ENCODE measurements around the gene PUSL1. TPM values are rescaled to one million over a fixed set of nuclear protein-coding genes. Genes with fewer than 3 reads are reported as not detected.

PUSL1 gene
- total RNA-seq, 1 experiment from 2014 or later: 31.3 TPM

- Histone ChIP-seq H3K36me3 (ENCODE audit: insufficient read depth, low read length, poor library complexity, severe bottlenecking) (peaks cover 27% of the 10 kb centered on the region), H3K4me3 (ENCODE audit: low read depth, low read length, poor library complexity, severe bottlenecking) (peak overlapping the region; percentile 88), H3K4me1 (ENCODE audit: insufficient read depth, low read length, poor library complexity, severe bottlenecking) (peaks cover 31% of the 10 kb centered on the region), H3K27ac (ENCODE audit: low read depth, low read length, poor library complexity, severe bottlenecking) (peak overlapping the region; percentile 96), H3K9me3 (ENCODE audit: low read depth, low read length, poor library complexity, severe bottlenecking) (no peaks in the 10 kb centered on the region), H3K27me3 (replicated peaks; ENCODE audit: insufficient read depth, low read depth, low read length, poor library complexity) (no peaks in the 10 kb centered on the region)
- POLR2A ChIA-PET (ENCODE audit: low non-redundant PET): interaction anchor here (0.5 kb wide), 1 partner anchor 361 kb away, joined by 8 read pairs; no protein-coding TSS in a partner anchor
- peak; percentile 37 for DNase-seq (ENCODE audit: low spot score)
- CTCF ChIA-PET: no interaction called here
- TF ChIP-seq CTCF (conservative IDR thresholded peaks at IDR 0.05; ENCODE audit: low read depth, low read length): no peak
- no peak for TF ChIP-seq EZH2 (IDR thresholded peaks at IDR 0.05; ENCODE audit: borderline replicate concordance, low read depth, low read length, poor library complexity, severe bottlenecking)
- intact Hi-C loops (cut with micrococcal nuclease; ENCODE audit: unreplicated experiment): loop anchor here (5.0 to 10.0 kb wide), 2 partner anchors 187 to 285 kb away; partner anchors contain the start of gene AGRN
- BruUV-seq (replicated peaks): no TSS peak
These were observed 1.1 kb downstream of the PUSL1 start for GRCh38 chr1:1309251-1310108.

GRCh38 chr1:1310109-1310385, 1.6 kb downstream of the PUSL1 start:
- POLR2A ChIA-PET (ENCODE audit: low non-redundant PET): no interaction called here
- no peak for DNase-seq (ENCODE audit: low spot score)
- H3K4me1 ChIP-seq (ENCODE audit: insufficient read depth, low read length, poor library complexity, severe bottlenecking): peaks cover 26% of the 10 kb centered on the region
- H3K9me3 ChIP-seq (ENCODE audit: low read depth, low read length, poor library complexity, severe bottlenecking): no peaks in the 10 kb centered on the region
- peaks cover 33% of the 10 kb centered on the region for H3K36me3 ChIP-seq (ENCODE audit: insufficient read depth, low read length, poor library complexity, severe bottlenecking)
- BruUV-seq (replicated peaks): no TSS peak
- CTCF ChIA-PET: no interaction called here
- peak overlapping the region; percentile 88 for H3K4me3 ChIP-seq (ENCODE audit: low read depth, low read length, poor library complexity, severe bottlenecking)
- H3K27me3 ChIP-seq (replicated peaks; ENCODE audit: insufficient read depth, low read depth, low read length, poor library complexity): no peaks in the 10 kb centered on the region
- H3K27ac ChIP-seq (ENCODE audit: low read depth, low read length, poor library complexity, severe bottlenecking): no peak overlapping the region
- TF ChIP-seq CTCF (conservative IDR thresholded peaks at IDR 0.05; ENCODE audit: low read depth, low read length) (no peak), EZH2 (IDR thresholded peaks at IDR 0.05; ENCODE audit: borderline replicate concordance, low read depth, low read length, poor library complexity, severe bottlenecking) (no peak)
- intact Hi-C loops (cut with micrococcal nuclease; ENCODE audit: unreplicated experiment): no loop called here

- Histone ChIP-seq H3K36me3 (ENCODE audit: insufficient read depth, low read length, poor library complexity, severe bottlenecking) (peaks cover 36% of the 10 kb centered on the region), H3K27me3 (replicated peaks; ENCODE audit: insufficient read depth, low read depth, low read length, poor library complexity) (no peaks in the 10 kb centered on the region), H3K4me1 (ENCODE audit: insufficient read depth, low read length, poor library complexity, severe bottlenecking) (peaks cover 21% of the 10 kb centered on the region), H3K4me3 (ENCODE audit: low read depth, low read length, poor library complexity, severe bottlenecking) (no peak overlapping the region), H3K27ac (ENCODE audit: low read depth, low read length, poor library complexity, severe bottlenecking) (no peak overlapping the region), H3K9me3 (ENCODE audit: low read depth, low read length, poor library complexity, severe bottlenecking) (no peaks in the 10 kb centered on the region)
- POLR2A ChIA-PET (ENCODE audit: low non-redundant PET): interaction anchor here (0.6 kb wide), 1 partner anchor 432 kb away, joined by 4 read pairs; no protein-coding TSS in a partner anchor
- DNase-seq (ENCODE audit: low spot score): no peak
- intact Hi-C loops (cut with micrococcal nuclease; ENCODE audit: unreplicated experiment): no loop called here
- no TSS peak for BruUV-seq (replicated peaks)
- TF ChIP-seq EZH2 (IDR thresholded peaks at IDR 0.05; ENCODE audit: borderline replicate concordance, low read depth, low read length, poor library complexity, severe bottlenecking): no peak
- no peak for TF ChIP-seq CTCF (conservative IDR thresholded peaks at IDR 0.05; ENCODE audit: low read depth, low read length)
- CTCF ChIA-PET: no interaction called here
These were observed 2.2 kb downstream of the PUSL1 start for GRCh38 chr1:1310476-1311053.
